HEK293 (cell line): ENCODE data around the gene CABP4.

Source experiments
- CTCF ChIA-PET: fragments of 350-600 bp; formaldehyde crosslinking; extraction: SDS; loops from one replicate; lab custom pipeline; 2021; ENCODE audit warnings: antibody characterized with exemption; lab: Yijun Ruan, JAX
- POLR2A ChIA-PET: fragments of 300-600 bp; formaldehyde crosslinking; extraction: SDS; loops from one replicate; lab custom pipeline; 2020; ENCODE audit warnings: antibody characterized with exemption, inconsistent platforms; lab: Yijun Ruan, JAX
- H3K27ac ChIP-seq: fragments of 200-500 bp; sonication (Bioruptor generic); 2 replicates; pipeline ENCODE4 v1.5.1; 2014; ENCODE audit warnings: low read depth, low read length, control low read depth, inconsistent platforms; ENCODE audit errors: extremely low read depth
- H3K36me3 ChIP-seq, 2 experiments: fragments of 200-500 bp in 1 of 2; sonication (Bioruptor generic) in 1 of 2; 1 replicate in 1 of 2; 2 replicates in 1 of 2; pipeline ENCODE4 v1.5.1; 2014 to 2017; ENCODE audit warnings: inconsistent platforms in 2 of 2, low read length in 2 of 2; ENCODE audit not compliant: control insufficient read depth in 2 of 2, insufficient read depth in 1 of 2
- H3K4me1 ChIP-seq: fragments of 200-500 bp; sonication (Bioruptor generic); 2 replicates; pipeline ENCODE4 v1.5.1; 2014; ENCODE audit warnings: mild to moderate bottlenecking, low read length, inconsistent platforms; ENCODE audit not compliant: control insufficient read depth, insufficient read depth
- H3K4me3 ChIP-seq: 2 replicates; pipeline ENCODE4 v1.5.1; 2011; ENCODE audit warnings: low read depth, mild to moderate bottlenecking, control low read depth, low read length, moderate library complexity
- H3K9me3 ChIP-seq: fragments of 200-500 bp; sonication (Bioruptor generic); 2 replicates; pipeline ENCODE4 v1.5.1; 2014; ENCODE audit warnings: low read depth, low read length, inconsistent platforms; ENCODE audit not compliant: control insufficient read depth, insufficient read depth
- EGR2 ChIP-seq: fragments of 450-650 bp; formaldehyde crosslinking; IDR thresholded peaks from 2 replicates; pipeline ENCODE4 v1.5.1; 2016; ENCODE audit warnings: low read depth, missing biosample characterization, missing genetic modification characterization
- FEZF1 ChIP-seq: fragments of 450-650 bp; formaldehyde crosslinking; IDR thresholded peaks from 2 replicates; pipeline ENCODE4 v1.5.1; 2016; ENCODE audit warnings: missing biosample characterization, missing genetic modification characterization
- HIC1 ChIP-seq: fragments of 450-650 bp; formaldehyde crosslinking; IDR thresholded peaks from 2 replicates; pipeline ENCODE4 v1.5.1; 2016; ENCODE audit warnings: missing biosample characterization, missing genetic modification characterization
- IKZF3 ChIP-seq: fragments of 450-650 bp; IDR thresholded peaks from 2 replicates; pipeline ENCODE4 v1.5.0; 2018; ENCODE audit warnings: missing biosample characterization, mild to moderate bottlenecking, missing genetic modification characterization, moderate library complexity
- KLF17 ChIP-seq: fragments of 450-650 bp; formaldehyde crosslinking; IDR thresholded peaks from 2 replicates; pipeline ENCODE4 v1.5.1; 2016; ENCODE audit warnings: missing biosample characterization, missing genetic modification characterization
- KLF7 ChIP-seq: fragments of 450-650 bp; formaldehyde crosslinking; IDR thresholded peaks from 2 replicates; pipeline ENCODE4 v1.5.1; 2016; ENCODE audit warnings: missing biosample characterization, missing genetic modification characterization, borderline replicate concordance
- KLF9 ChIP-seq: fragments of 450-650 bp; formaldehyde crosslinking; IDR thresholded peaks from 2 replicates; pipeline ENCODE4 v1.5.1; 2016; ENCODE audit warnings: missing biosample characterization, missing genetic modification characterization, low read depth
- PRDM1 ChIP-seq: fragments of 450-650 bp; formaldehyde crosslinking; IDR thresholded peaks from 2 replicates; pipeline ENCODE4; 2016; ENCODE audit warnings: missing biosample characterization, missing genetic modification characterization
- SP2 ChIP-seq: fragments of 450-650 bp; formaldehyde crosslinking; IDR thresholded peaks from 2 replicates; pipeline ENCODE4 v1.5.1; 2016; ENCODE audit warnings: missing biosample characterization, missing genetic modification characterization
- TRIM28 ChIP-seq: IDR thresholded peaks from 2 replicates; pipeline ENCODE4 v1.6.1; 2011; ENCODE audit warnings: low read length, control low read depth, borderline replicate concordance
- ZBTB17 ChIP-seq: fragments of 450-650 bp; formaldehyde crosslinking; IDR thresholded peaks from 2 replicates; pipeline ENCODE4 v1.5.1; 2016; ENCODE audit warnings: missing biosample characterization, missing genetic modification characterization
- ZFHX2 ChIP-seq: fragments of 450-650 bp; formaldehyde crosslinking; conservative IDR thresholded peaks from 2 replicates; pipeline ENCODE4 v1.5.1; 2016; ENCODE audit warnings: missing biosample characterization, missing genetic modification characterization
- ZNF138 ChIP-seq: fragments of 450-650 bp; formaldehyde crosslinking; IDR thresholded peaks from 2 replicates; pipeline ENCODE4 v1.5.1; 2016; ENCODE audit warnings: missing biosample characterization, missing genetic modification characterization, borderline replicate concordance
- ZNF146 ChIP-seq: fragments of 450-650 bp; formaldehyde crosslinking; IDR thresholded peaks from 2 replicates; pipeline ENCODE4 v1.5.1; 2016; ENCODE audit warnings: missing biosample characterization, missing genetic modification characterization
- ZNF2 ChIP-seq: fragments of 450-650 bp; formaldehyde crosslinking; IDR thresholded peaks from 2 replicates; pipeline ENCODE4 v1.5.1; 2016; ENCODE audit warnings: missing biosample characterization, missing genetic modification characterization
- ZNF341 ChIP-seq: fragments of 450-650 bp; formaldehyde crosslinking; IDR thresholded peaks from 2 replicates; pipeline ENCODE4; 2016; ENCODE audit warnings: low read depth, missing biosample characterization, missing genetic modification characterization
- ZNF391 ChIP-seq: fragments of 450-650 bp; formaldehyde crosslinking; IDR thresholded peaks from 2 replicates; pipeline ENCODE4 v1.5.1; 2016; ENCODE audit warnings: low read depth, missing biosample characterization, missing genetic modification characterization, borderline replicate concordance
- ZNF571 ChIP-seq: fragments of 450-650 bp; formaldehyde crosslinking; IDR thresholded peaks from 2 replicates; pipeline ENCODE4 v1.5.0; 2017; ENCODE audit warnings: missing biosample characterization, missing genetic modification characterization
- ZNF701 ChIP-seq: fragments of 450-650 bp; formaldehyde crosslinking; IDR thresholded peaks from 2 replicates; pipeline ENCODE4 v1.5.1; 2016; ENCODE audit warnings: missing biosample characterization, missing genetic modification characterization
- ZNF785 ChIP-seq: fragments of 450-650 bp; formaldehyde crosslinking; IDR thresholded peaks from 2 replicates; pipeline ENCODE4 v1.5.1; 2016; ENCODE audit warnings: missing biosample characterization, missing genetic modification characterization

The CABP4 gene

GRCh38 chr11:67417425-67417824 is 37.7 kb upstream of the CABP4 start:
- Histone ChIP-seq H3K4me3 (no peak overlapping the region), H3K27ac (no peak overlapping the region), H3K36me3 (no peaks in the 10 kb centered on the region), H3K4me1 (no peaks in the 10 kb centered on the region; the same call in 1 of the 2 replicates), H3K9me3 (no peaks in the 10 kb centered on the region)
- ChIA-PET POLR2A (interaction anchor here (2.0 to 4.4 kb wide), 2 partner anchors 15 to 26 kb away, joined by 7 to 25 read pairs; partner anchors contain the start of genes CORO1B and PPP1CA), CTCF (interaction anchor here (1.4 to 1.9 kb wide), 2 partner anchors 16 to 35 kb away, joined by 5 to 8 read pairs; partner anchors contain the start of gene PPP1CA)
- TF ChIP-seq TRIM28 (no peak), ZBTB17 (tag by site-specific recombination) (no peak), ZFHX2 (tag by site-specific recombination) (peak; percentile 83), IKZF3 (tag by site-specific recombination) (no peak)
- TF ChIP-seq, all 188 proteins: peak for 1

GRCh38 chr11:67418476-67419281 is 36.5 kb upstream of the CABP4 start:
- Histone ChIP-seq H3K4me3 (no peak overlapping the region), H3K36me3 (no peaks in the 10 kb centered on the region)
- TF ChIP-seq ZNF138 (tag by site-specific recombination) (no peak), FEZF1 (tag by site-specific recombination) (no peak), EGR2 (tag by site-specific recombination) (no peak), SP2 (no peak), PRDM1 (tag by site-specific recombination) (no peak), ZNF2 (tag by site-specific recombination) (no peak), ZNF341 (tag by site-specific recombination) (peak; percentile 86), ZNF785 (no peak), KLF7 (tag by site-specific recombination) (no peak), KLF9 (tag by site-specific recombination) (no peak), HIC1 (tag by site-specific recombination) (0 out of 2 replicates have a peak, but pooled peaks have one; percentile 39), KLF17 (tag by site-specific recombination) (no peak), ZNF391 (tag by site-specific recombination) (no peak), ZNF146 (tag by site-specific recombination) (no peak), ZNF571 (tag by site-specific recombination) (no peak), ZNF701 (tag by site-specific recombination) (no peak)
- TF ChIP-seq, all 188 proteins: peak for 2
- no peaks in the 10 kb centered on the region for H3K9me3 ChIP-seq
- CTCF ChIA-PET, result interaction anchor here (0.6 to 1.9 kb wide), 3 partner anchors 17 to 196 kb away, joined by 3 to 8 read pairs (median 4); partner anchors contain the start of gene PPP1CA
- no peak overlapping the region for H3K27ac ChIP-seq
- POLR2A ChIA-PET, result interaction anchor here (0.7 to 4.4 kb wide), 3 partner anchors 17 to 27 kb away, joined by 5 to 25 read pairs (median 7); partner anchors contain the start of genes CORO1B, PPP1CA and RAD9A
- no peaks in the 10 kb centered on the region; the same call in 1 of the 2 replicates for H3K4me1 ChIP-seq
